T follicular helper cell (primary cell): ENCODE results near the gene UPK3A.

Experiments
- DNase-seq: peaks from one replicate; pipeline ENCODE4 v3.0.0-alpha.2; 2020; ENCODE audit warnings: low read depth
- total RNA-seq, 2 experiments: gene quantifications; one replicate each; lab custom pipeline; 2026; lab: John Stamatoyannopoulos, UW

UPK3A gene
- 0 to 0.06 reads per million in 2 experiments for total RNA-seq

DNA sequence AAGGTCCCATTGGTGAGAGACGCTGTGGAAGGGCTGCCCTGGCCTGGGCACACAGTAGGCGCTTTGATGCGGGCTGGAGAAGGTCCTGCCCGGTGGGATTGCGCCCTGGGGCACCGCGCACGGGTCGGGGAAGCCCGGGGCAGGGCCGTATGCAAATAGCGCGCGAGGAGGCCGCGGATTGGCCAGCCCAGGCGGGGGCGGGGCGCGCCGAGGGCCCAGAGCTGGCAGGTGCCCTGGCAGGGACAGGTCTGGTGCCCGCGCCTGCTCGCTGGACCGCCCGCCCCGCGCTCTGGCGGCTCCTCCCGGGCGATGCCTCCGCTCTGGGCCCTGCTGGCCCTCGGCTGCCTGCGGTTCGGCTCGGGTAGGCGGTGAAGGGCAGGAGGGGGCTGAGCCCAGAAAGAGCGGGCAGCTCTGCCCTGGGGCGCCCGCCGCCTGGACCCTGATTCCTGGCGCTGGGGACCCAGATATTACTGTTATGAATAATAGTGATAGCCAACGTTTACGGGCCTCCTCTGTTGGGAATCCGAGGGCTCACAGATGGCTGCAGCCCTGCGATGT lies at the start of gene UPK3A:
Gene UPK3A, plus strand, starts transcription at position 245 of the 558 bp plus-strand sequence. Its CDS starts 65 bp downstream, at position 310.
- peak; percentile 56 for DNase-seq

DNA sequence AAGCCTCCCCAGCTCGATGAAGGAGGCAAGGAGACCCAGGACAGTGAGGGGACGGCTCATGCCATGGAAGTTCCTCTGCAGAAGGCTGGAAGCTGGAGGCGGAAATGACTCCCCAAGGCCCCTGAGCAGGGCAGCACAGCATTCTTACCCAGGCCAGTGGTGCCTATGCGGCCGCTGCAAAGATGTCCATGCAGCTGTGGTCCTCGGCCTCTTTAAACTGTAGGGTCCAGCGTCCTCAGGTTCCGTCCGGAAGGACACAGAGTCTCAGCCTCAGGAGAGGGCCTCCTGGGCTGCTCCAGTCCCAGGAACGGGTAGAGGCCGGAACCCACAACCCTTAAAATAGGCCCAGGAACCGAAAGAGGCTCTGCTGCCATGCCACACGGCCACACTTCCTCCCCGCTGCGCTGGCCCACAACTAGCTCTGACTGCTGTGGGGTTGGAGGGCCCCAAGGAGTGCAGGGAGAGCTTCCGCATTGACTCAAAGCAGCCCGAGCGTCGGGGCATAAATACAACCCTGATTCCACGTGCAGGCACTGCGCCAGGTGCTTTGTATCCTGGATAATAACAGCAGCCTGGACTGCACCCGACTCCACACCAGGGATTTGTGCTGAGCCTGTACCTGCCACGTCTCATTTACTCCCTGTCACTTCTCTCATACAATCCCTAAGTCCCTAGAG lies 49.5 kb upstream of the UPK3A start:
- DNase-seq, result no peak

- no peak for DNase-seq
These were observed 48.9 kb upstream of the UPK3A start for GRCh38 chr22:45235851-45236342.

DNA sequence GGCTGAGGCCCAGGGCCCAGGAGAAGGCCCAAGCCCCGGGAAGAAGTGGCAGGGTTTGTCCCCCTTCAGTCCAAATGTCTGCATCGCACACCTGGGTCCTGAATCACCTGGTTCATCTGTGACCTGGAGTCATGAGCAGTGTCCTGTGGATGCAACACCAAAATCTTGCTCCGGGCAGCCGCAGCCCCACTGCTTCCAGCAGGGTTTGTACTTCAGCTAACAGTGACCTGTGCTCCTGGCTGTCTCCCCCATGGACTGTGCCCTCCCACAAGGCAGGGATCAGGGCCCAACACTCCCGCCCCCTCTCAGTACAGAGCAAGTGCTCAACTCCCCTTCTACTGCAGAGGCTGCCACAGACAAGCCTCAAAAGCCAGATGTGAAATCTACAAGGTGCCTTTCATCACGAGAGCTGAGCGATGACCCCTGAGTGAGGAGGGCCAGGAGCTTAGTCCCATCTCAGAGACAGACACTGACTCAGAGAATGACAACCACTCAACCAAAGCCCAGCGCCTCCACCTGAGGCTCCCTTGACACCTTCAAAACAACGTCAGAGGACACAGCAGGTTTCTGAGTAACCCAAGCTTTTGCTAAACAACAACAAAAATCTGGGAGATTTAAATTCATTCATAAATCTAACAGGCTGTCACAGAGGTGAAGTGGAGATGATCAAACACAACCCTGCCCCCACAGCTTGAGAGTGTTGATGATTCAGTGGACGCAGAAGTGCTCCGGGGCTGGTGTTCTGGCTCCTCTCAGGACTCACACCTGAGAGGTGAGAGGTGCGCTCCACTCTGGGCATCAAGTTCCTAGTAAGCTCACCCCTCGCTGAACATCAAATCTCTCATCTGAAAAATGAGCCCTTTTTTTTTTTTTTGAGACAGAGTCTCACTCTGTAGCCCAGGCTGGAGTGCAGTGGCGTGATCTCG lies 47.4 kb upstream of the UPK3A start:
- DNase-seq, result no peak

DNA sequence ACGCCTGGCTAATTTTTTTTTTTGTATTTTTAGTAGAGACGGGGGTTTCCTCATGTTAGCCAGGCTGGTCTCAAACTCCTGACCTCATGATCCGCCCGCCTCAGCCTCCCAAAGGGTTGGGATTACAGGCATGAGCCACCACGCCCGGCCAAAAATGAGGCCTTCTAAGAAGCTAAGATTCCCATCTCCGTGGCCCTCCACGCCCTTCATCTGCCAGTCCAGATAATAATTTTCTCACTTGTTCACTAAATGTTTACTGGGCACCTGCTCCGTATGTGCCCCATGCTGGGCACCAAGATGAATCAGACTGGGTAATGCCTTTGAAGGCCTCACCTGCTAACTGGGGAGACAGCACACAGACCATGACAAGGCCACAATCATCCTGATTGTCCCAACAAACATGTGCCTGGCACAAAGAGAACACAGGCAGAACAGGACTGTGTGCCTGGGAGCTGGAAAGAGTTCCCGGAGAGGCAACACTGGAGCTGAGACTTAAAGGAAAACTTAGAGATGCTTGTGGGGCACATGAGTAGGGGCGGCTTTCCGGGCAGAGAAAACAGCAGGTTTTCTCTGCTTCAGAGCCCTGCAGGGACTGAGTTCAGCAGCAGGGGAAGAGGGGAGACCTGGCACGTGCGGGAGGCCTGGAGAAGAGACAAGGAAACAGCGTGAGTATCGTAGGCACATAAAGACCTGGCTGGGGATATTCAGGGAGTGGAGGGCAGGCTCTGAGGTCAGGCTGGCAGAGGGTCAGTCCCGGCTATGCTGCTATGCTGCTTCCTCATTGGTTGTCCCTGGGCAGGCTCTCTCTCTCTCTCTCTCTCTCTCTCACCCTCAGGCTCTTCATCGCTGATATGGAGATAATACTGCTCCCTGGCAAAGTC lies 46.4 kb upstream of the UPK3A start:
- no peak for DNase-seq

- no peak for DNase-seq
These were observed 45.6 kb upstream of the UPK3A start for GRCh38 chr22:45238957-45239680.

- no peak for DNase-seq
These were observed 45.1 kb upstream of the UPK3A start for GRCh38 chr22:45239681-45240051.

DNA sequence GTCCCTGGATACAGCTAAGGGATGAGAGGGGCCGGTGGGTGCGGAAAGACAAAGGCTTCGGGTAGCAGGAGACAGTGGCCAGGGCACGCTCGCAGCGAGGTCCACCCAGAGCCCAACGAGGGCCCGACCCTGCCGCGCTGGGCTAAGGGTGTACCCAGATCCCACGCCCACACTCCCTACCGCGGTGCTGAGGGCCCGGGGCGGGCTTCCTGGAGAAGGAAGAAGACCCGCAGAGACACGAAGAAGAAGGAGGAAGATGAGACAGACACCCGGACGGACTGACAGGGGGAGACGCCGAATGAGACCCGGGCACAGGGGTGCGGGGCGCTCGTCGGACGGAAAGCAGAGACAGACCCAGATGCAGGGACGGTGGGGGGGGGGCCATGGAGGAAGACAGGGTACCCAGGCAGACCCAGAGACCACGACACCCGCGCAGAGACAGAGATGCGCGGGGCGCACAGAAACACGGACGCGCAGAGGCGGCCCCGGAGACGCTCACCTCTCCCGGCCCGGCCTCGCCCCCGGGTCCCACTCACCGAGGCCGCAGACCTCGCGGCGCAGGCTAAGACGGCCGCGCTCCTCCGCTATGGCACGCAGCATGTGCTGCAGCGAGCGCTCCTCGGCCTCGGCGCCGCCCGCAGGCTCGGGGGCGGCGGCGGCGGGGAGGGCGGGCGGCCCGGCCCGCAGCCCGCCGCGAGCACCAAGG lies 44.5 kb upstream of the UPK3A start:
- DNase-seq, result peak; percentile 14

DNA sequence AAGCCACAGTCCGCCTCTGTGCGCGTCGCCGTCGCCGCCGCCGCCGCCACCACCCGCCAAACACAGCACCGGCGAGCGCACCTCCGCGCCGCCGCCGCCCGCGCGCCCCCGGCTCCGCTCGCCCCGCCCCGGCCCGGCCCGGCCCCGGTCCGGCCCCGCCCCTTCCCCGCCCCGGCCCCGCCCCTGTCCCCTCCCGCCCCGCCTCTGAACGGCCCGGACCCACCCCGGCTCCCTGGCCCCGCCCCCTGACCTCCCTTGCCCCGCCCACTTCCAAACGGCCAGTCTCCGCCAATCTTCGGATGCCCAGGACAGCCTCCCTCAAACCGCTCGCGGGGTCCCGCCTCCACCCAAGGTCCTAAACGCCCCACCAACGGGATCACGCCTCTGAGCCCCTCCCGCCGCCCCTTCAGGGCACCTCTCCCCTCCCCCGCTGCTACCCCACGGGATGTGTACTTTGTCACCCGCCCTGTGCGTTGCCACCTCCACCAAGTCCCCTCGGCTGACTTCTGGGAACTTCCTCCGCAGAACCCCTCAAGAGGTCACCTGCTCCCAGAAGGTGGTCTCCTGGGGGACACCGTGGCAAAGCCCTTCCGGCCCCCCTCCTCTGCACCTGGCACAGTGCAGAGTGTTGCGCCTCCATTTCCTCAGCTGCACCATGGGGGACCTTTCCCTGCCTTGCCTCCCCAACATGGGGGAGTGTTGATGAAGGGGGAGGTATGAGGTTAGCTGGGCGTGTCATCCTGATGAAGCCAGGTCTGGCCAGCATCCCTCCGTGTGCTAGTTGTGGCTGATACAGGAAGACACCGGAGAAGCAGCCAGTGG lies 43.7 kb upstream of the UPK3A start, which contains the start of gene KIAA0930:
Gene KIAA0930, minus strand, starts transcription at position 85 of the 822 bp plus-strand sequence. CDS start 191 bp downstream, outside the sequence.
- DNase-seq, result peak; percentile 74

- no peak for DNase-seq
These were observed 42.0 kb upstream of the UPK3A start for GRCh38 chr22:45242778-45243191.

DNA sequence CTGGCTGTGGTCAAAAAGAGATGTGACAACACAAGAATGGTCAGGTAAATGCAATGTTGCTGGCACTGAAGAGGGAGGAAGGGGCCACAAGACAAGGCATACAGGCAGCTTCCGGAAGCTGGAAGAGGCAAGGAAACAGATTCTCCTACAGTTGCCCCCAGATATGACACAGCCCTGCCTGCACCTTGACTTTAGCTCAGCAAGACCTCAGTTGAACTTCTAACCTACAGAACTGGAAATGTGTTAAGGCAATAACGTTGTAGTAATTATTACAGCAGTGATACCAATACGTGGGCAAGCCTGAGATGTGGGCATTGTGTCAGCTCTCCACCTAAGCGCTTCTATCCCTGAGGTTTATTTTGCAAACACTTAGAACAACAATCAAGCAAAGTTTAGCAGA lies 39.8 kb upstream of the UPK3A start:
- no peak for DNase-seq

DNA sequence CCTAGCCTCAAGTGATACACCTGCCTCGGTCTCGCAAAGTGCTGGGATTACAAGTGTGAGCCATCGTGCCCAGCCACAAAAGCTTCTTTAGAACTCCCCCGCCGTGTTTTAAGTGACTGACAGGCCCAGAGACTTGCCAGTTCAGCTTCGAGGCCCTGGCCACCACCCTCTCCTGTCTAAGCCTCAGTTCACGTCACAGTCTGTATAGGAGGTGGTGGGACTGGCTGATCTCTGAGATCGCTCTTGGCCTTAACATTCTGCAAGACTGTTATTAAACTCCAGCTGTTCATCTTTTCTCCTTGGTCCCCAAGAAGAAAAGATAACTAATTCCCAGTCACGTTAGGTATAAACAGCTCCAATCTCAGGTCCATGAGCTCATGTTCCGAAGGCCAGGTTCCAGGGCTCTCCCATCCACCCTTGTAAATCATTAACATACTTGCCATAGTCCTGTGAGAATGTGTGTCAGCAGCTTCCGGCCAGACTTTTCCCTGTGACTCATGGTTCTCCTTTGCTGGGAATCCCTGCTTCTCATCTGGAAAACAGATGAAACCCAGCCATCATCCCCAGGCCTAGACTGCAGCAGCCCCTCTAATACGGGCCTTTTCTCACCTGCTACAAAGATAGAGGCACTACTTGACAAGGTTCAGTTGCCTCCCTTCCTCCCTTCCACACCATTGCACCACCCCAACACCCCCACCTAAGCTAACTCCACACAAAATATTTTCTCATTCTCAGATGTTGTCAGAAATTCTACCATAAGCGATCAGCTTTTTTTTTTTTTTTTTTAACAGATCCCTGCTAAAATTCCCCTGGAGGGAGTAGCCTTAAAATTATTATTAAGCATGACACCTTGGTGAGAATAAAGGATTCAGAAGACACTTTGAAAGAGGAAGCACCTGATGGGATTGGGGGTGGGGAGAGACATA lies 38.4 kb upstream of the UPK3A start:
- no peak for DNase-seq

DNA sequence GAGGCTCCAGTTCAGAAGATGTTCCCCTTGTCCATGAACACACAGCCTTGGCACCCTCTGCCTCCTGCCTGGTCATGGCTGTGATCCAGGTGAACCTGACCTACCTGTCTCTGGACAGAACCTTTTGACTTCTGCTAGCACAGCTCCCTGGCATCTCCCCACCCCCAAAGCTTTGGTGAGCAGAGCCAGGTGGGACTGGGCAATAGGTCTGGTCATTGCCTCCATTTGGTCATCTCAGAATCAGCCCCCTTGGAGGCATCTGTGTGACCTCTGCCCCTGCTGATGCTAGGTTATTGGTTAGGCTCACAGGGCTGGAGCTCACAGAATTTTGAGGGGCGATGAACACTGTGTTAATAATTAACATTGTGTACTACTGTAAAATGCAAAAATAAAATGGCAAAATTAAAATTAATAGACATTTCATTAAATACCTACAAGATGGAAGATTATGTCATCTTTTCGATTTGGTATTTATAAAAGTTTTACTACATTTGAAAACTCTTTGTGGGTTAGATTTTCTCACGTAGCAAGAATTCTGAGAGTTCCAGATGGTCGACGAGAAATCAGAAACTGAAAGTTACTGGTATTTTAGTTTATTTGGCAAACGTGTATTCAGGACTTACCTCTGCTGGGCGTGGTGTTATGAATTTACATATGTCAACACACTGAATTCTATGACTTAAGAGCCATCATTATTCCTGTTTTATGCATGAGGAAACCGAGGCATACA lies 35.8 kb upstream of the UPK3A start:
- no peak for DNase-seq

- DNase-seq, result no peak
These were observed 32.9 kb upstream of the UPK3A start for GRCh38 chr22:45251825-45252224.

- no peak for DNase-seq
These were observed 31.6 kb upstream of the UPK3A start for GRCh38 chr22:45253039-45253641.

- DNase-seq, result no peak
These were observed 30.4 kb upstream of the UPK3A start for GRCh38 chr22:45254388-45254787.

GRCh38 chr22:45254789-45255278 lies 29.9 kb upstream of the UPK3A start:
- DNase-seq, result no peak
